ENCODE data around the gene PUSL1.
"Not testable (repeated sequence)": the region's sequence is repeated elsewhere in the genome, so short reads cannot be mapped to it uniquely, and the experiment has no call there.

The PUSL1 gene

GRCh38 chr1:1307261-1307922, 1.0 kb upstream of the PUSL1 start:
- no peak for DNase-seq (ENCODE audit: low read depth in 2 of 2, low spot score in 1 of 2)

- DNase-seq (ENCODE audit: low read depth in 2 of 2, low spot score in 1 of 2) = no peak
Measured at GRCh38 chr1:1308756-1309250, 406 bp downstream of the PUSL1 start.

- no peak for DNase-seq (ENCODE audit: low read depth in 2 of 2, low spot score in 1 of 2)
Measured at GRCh38 chr1:1309251-1310108, 1.1 kb downstream of the PUSL1 start.

- no peak for DNase-seq (ENCODE audit: low read depth in 2 of 2, low spot score in 1 of 2)
Measured at GRCh38 chr1:1310109-1310385, 1.6 kb downstream of the PUSL1 start.

GRCh38 chr1:1310476-1311053, 2.2 kb downstream of the PUSL1 start:
- DNase-seq (ENCODE audit: low read depth in 2 of 2, low spot score in 1 of 2) = no peak

GRCh38 chr1:1311107-1312104, 3.0 kb downstream of the PUSL1 start:
- no peak for DNase-seq (ENCODE audit: low read depth in 2 of 2, low spot score in 1 of 2)

GRCh38 chr1:1312450-1313314, 4.3 kb downstream of the PUSL1 start:
- DNase-seq (ENCODE audit: low read depth in 2 of 2, low spot score in 1 of 2) = no peak

GRCh38 chr1:1313500-1314236, 5.3 kb downstream of the PUSL1 start:
- DNase-seq (ENCODE audit: low read depth in 2 of 2, low spot score in 1 of 2) = no peak

GRCh38 chr1:1314237-1314586, 5.8 kb downstream of the PUSL1 start:
- no peak for DNase-seq (ENCODE audit: low read depth in 2 of 2, low spot score in 1 of 2)

GRCh38 chr1:1314678-1315335, 6.4 kb downstream of the PUSL1 start:
- no peak for DNase-seq (ENCODE audit: low read depth in 2 of 2, low spot score in 1 of 2)

GRCh38 chr1:1315435-1315954, 7.1 kb downstream of the PUSL1 start:
- no peak for DNase-seq (ENCODE audit: low read depth in 2 of 2, low spot score in 1 of 2)

- DNase-seq (ENCODE audit: low read depth in 2 of 2, low spot score in 1 of 2) = not testable (repeated sequence)
Measured at GRCh38 chr1:1316199-1316598, 7.8 kb downstream of the PUSL1 start.

- no peak for DNase-seq (ENCODE audit: low read depth in 2 of 2, low spot score in 1 of 2)
Measured at GRCh38 chr1:1317420-1317819, 9.0 kb downstream of the PUSL1 start.

- DNase-seq (ENCODE audit: low read depth in 2 of 2, low spot score in 1 of 2) = no peak
Measured at GRCh38 chr1:1318131-1318652, 9.8 kb downstream of the PUSL1 start.

- DNase-seq (ENCODE audit: low read depth in 2 of 2, low spot score in 1 of 2) = no peak
Measured at GRCh38 chr1:1318777-1319645, 10.6 kb downstream of the PUSL1 start.

- no peak for DNase-seq (ENCODE audit: low read depth in 2 of 2, low spot score in 1 of 2)
Measured at GRCh38 chr1:1319646-1319941, 11.2 kb downstream of the PUSL1 start.

GRCh38 chr1:1320666-1321448, 12.5 kb downstream of the PUSL1 start:
- DNase-seq (ENCODE audit: low read depth in 2 of 2, low spot score in 1 of 2) = no peak
